Coronary artery (tissue), 2 donors: Measurements from ENCODE around the gene EVI5L.

ENCODE experiments used
- DNase-seq: peaks from one replicate; pipeline ENCODE4 v3.0.0-alpha.2; 2017; ENCODE audit warnings: low spot score
- H3K27ac ChIP-seq, 2 donors: fragments of 200-600 bp; sonication (generic); one replicate each; pipeline ENCODE4 v1.5.1; 2016 to 2019
- H3K4me3 ChIP-seq: fragments of 200-600 bp; sonication (generic); 2 replicates; pipeline ENCODE4 v1.5.1; 2016; ENCODE audit warnings: mild to moderate bottlenecking, moderate library complexity
- TF ChIP-seq, protein P1 (sequence below): fragments of 200-600 bp; sonication (generic); IDR thresholded peaks from one replicate; pipeline ENCODE4 v1.5.1; 2019; ENCODE audit warnings: antibody characterized with exemption

EVI5L gene

GRCh38 chr19:7894612-7895309 is 64.7 kb downstream of the EVI5L start:
- DNase-seq: no peak
- H3K27ac ChIP-seq: no peak overlapping the region
- H3K4me3 ChIP-seq: no peak overlapping the region
- TF ChIP-seq, protein P1, sequence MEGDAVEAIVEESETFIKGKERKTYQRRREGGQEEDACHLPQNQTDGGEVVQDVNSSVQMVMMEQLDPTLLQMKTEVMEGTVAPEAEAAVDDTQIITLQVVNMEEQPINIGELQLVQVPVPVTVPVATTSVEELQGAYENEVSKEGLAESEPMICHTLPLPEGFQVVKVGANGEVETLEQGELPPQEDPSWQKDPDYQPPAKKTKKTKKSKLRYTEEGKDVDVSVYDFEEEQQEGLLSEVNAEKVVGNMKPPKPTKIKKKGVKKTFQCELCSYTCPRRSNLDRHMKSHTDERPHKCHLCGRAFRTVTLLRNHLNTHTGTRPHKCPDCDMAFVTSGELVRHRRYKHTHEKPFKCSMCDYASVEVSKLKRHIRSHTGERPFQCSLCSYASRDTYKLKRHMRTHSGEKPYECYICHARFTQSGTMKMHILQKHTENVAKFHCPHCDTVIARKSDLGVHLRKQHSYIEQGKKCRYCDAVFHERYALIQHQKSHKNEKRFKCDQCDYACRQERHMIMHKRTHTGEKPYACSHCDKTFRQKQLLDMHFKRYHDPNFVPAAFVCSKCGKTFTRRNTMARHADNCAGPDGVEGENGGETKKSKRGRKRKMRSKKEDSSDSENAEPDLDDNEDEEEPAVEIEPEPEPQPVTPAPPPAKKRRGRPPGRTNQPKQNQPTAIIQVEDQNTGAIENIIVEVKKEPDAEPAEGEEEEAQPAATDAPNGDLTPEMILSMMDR: no peak

- TF ChIP-seq, protein P1: no peak
- no peak overlapping the region for H3K4me3 ChIP-seq
- no peak overlapping the region for H3K27ac ChIP-seq
- no peak for DNase-seq
These were observed 65.5 kb downstream of the EVI5L start for GRCh38 chr19:7895565-7895964.

GRCh38 chr19:7897292-7897691 is 67.3 kb downstream of the EVI5L start:
- Histone ChIP-seq H3K27ac (no peak overlapping the region), H3K4me3 (no peak overlapping the region)
- TF ChIP-seq, protein P1: no peak
- no peak for DNase-seq

DNA sequence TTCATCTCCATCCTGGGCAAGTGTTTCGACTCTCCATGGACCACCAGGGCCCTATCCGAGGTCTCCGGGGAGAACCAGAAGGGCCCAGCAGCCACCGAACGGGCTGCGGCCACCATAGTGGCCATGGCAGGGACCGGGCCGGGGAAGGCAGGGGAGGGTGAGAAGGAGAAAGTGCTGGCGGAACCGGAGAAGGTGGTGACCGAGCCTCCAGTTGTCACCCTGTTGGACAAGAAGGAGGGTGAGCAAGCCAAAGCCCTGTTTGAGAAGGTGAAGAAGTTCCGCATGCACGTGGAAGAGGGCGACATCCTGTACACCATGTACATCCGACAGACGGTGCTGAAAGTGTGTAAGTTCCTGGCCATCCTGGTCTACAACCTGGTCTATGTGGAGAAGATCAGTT is 68.9 kb downstream of the EVI5L start:
- DNase-seq: no peak
- Histone ChIP-seq H3K4me3 (no peak overlapping the region), H3K27ac (no peak overlapping the region)
- TF ChIP-seq, protein P1: no peak

DNA sequence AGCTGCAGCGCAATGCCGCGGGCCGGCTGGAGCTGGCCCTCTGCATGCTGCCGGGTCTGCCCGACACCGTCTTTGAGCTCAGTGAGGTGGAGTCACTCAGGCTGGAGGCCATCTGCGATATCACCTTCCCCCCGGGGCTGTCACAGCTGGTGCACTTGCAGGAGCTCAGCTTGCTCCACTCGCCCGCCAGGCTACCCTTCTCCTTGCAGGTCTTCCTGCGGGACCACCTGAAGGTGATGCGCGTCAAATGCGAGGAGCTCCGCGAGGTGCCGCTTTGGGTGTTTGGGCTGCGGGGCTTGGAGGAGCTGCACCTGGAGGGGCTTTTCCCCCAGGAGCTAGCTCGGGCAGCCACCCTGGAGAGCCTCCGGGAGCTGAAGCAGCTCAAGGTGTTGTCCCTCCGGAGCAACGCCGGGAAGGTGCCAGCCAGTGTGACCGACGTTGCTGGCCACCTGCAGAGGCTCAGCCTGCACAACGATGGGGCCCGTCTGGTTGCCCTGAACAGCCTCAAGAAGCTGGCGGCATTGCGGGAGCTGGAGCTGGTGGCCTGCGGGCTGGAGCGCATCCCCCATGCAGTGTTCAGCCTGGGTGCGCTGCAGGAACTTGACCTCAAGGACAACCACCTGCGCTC is 69.8 kb downstream of the EVI5L start:
- no peak overlapping the region for H3K27ac ChIP-seq
- no peak overlapping the region for H3K4me3 ChIP-seq
- DNase-seq: no peak
- TF ChIP-seq, protein P1: no peak

DNA sequence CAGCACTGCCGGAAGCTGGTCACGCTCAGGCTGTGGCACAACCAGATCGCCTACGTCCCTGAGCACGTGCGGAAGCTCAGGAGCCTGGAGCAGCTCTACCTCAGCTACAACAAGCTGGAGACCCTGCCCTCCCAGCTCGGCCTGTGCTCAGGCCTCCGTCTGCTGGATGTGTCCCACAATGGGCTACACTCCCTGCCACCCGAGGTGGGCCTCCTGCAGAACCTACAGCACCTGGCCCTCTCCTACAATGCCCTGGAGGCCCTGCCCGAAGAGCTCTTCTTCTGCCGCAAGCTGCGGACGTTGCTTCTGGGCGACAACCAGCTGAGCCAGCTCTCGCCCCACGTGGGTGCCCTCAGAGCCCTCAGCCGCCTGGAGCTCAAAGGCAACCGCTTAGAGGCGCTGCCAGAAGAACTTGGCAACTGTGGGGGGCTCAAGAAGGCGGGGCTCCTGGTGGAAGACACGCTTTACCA is 70.4 kb downstream of the EVI5L start:
- Histone ChIP-seq H3K27ac (no peak overlapping the region), H3K4me3 (no peak overlapping the region)
- DNase-seq: no peak
- TF ChIP-seq, protein P1: no peak

GRCh38 chr19:7900931-7901330 is 70.9 kb downstream of the EVI5L start:
- Histone ChIP-seq H3K27ac (no peak overlapping the region), H3K4me3 (no peak overlapping the region)
- TF ChIP-seq, protein P1: no peak
- DNase-seq: no peak
